ENCODE results near the gene HOXC5. TPM values are rescaled to one million over a fixed set of nuclear protein-coding genes. Genes with fewer than 3 reads are reported as not detected.
A peak's percentile ranks its signal among the peaks of the same experiment; 100 is the strongest.

Gene HOXC5
- total RNA-seq, 1 donor from 2014 or later: 28.7 TPM

- Mint-ChIP-seq H3K36me3 (peaks cover 8% of the 10 kb centered on the region), H3K4me3 (peak within 1 kb of the TSS; percentile 70), H3K27ac (peak within 1 kb of the TSS; percentile 91), H3K4me1 (peaks cover 94% of the 10 kb centered on the region), H3K27me3 (ENCODE audit: low read depth) (peaks cover 50% of the 10 kb centered on the region), H3K9me3 (no peaks in the 10 kb centered on the region)
- DNase-seq (ENCODE audit: low spot score in 2 of 2, unreplicated experiment in 2 of 2): peak in 1 of 2 experiments; percentile 48
- no peak for TF ChIP-seq CTCF (IDR thresholded peaks at IDR 0.05; ENCODE audit: unreplicated experiment)
Observed at GRCh38 chr12:54053751-54054741, 21.2 kb downstream of the HOXC5 start, which contains the start of gene HOXC4. Gene HOXC4, plus strand, starts transcription at chr12:54053835. Its CDS starts 88 bp downstream, at chr12:54053923.

- H3K4me1 Mint-ChIP-seq: peaks cover 94% of the 10 kb centered on the region
Observed at GRCh38 chr12:54054742-54055194, 21.9 kb downstream of the HOXC5 start.

GRCh38 chr12:54055552-54055951 lies 22.7 kb downstream of the HOXC5 start:
- peaks cover 92% of the 10 kb centered on the region for H3K4me1 Mint-ChIP-seq
- peak overlapping the region; percentile 21 for H3K27ac Mint-ChIP-seq
- peaks cover 39% of the 10 kb centered on the region for H3K27me3 Mint-ChIP-seq (ENCODE audit: low read depth)
- TF ChIP-seq CTCF (IDR thresholded peaks at IDR 0.05; ENCODE audit: unreplicated experiment): no peak
- H3K36me3 Mint-ChIP-seq: peaks cover 8% of the 10 kb centered on the region
- no peak for DNase-seq (ENCODE audit: low spot score in 2 of 2, unreplicated experiment in 2 of 2)
- no peaks in the 10 kb centered on the region for H3K9me3 Mint-ChIP-seq
- H3K4me3 Mint-ChIP-seq: peak overlapping the region; percentile 36

More at GRCh38 chr12:54054742-54055194, 21.9 kb downstream of the HOXC5 start:
- Mint-ChIP-seq H3K27me3 (ENCODE audit: low read depth) (peaks cover 47% of the 10 kb centered on the region), H3K36me3 (peaks cover 8% of the 10 kb centered on the region), H3K9me3 (no peaks in the 10 kb centered on the region), H3K4me3 (peak overlapping the region; percentile 70), H3K27ac (peak overlapping the region; percentile 91)
- DNase-seq (ENCODE audit: low spot score in 2 of 2, unreplicated experiment in 2 of 2): no peak
- TF ChIP-seq CTCF (IDR thresholded peaks at IDR 0.05; ENCODE audit: unreplicated experiment): no peak

GRCh38 chr12:54056110-54056509 lies 23.3 kb downstream of the HOXC5 start:
- Mint-ChIP-seq H3K4me3 (peak overlapping the region; percentile 36), H3K27ac (peak overlapping the region; percentile 21), H3K36me3 (peaks cover 8% of the 10 kb centered on the region), H3K4me1 (peaks cover 92% of the 10 kb centered on the region), H3K9me3 (no peaks in the 10 kb centered on the region), H3K27me3 (ENCODE audit: low read depth) (peaks cover 37% of the 10 kb centered on the region)
- TF ChIP-seq CTCF (IDR thresholded peaks at IDR 0.05; ENCODE audit: unreplicated experiment): no peak
- no peak for DNase-seq (ENCODE audit: low spot score in 2 of 2, unreplicated experiment in 2 of 2)

- TF ChIP-seq CTCF (IDR thresholded peaks at IDR 0.05; ENCODE audit: unreplicated experiment): no peak
- Mint-ChIP-seq H3K9me3 (no peaks in the 10 kb centered on the region), H3K27me3 (ENCODE audit: low read depth) (peaks cover 40% of the 10 kb centered on the region), H3K36me3 (peaks cover 15% of the 10 kb centered on the region), H3K4me3 (peak overlapping the region; percentile 47), H3K27ac (peak overlapping the region; percentile 89), H3K4me1 (peaks cover 84% of the 10 kb centered on the region)
- no peak for DNase-seq (ENCODE audit: low spot score in 2 of 2, unreplicated experiment in 2 of 2)
Observed at GRCh38 chr12:54058128-54058768, 25.4 kb downstream of the HOXC5 start.

Measured in mesothelial cell of epicardium (in vitro differentiated cells).